ENCODE measurements around the gene RANBP2.

DNA sequence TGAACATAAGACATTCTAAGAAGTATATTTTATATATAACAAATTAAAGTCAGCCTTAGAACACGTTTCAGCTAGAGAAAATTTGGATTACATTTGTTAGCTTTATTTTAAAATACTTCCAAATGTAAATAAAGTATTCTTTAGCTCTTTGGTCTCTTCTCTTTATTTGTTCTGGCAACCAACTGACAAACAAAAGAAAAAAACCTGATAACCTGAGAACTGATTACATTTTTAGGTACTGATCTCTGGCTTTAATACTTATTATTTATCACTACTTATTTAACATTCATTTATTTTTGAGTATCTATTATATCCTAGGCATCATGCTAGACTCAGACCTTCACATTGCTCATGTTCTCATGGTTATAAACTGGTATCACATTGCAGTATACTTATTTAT, 85.8 kb downstream of the RANBP2 start:
- TF ChIP-seq ZC3H10 (CRISPR knock-in tag; IDR thresholded peaks at IDR 0.05) (no peak), BACH2 (CRISPR knock-in tag; IDR thresholded peaks at IDR 0.05; ENCODE audit: borderline replicate concordance) (no peak), RARB (CRISPR knock-in tag; IDR thresholded peaks at IDR 0.05) (no peak), POU6F1 (CRISPR knock-in tag; IDR thresholded peaks at IDR 0.05; ENCODE audit: borderline replicate concordance, low read depth) (no peak), PATZ1 (CRISPR knock-in tag; IDR thresholded peaks at IDR 0.05; ENCODE audit: borderline replicate concordance) (no peak), SNAI2 (CRISPR knock-in tag; IDR thresholded peaks at IDR 0.05) (no peak), ZFP30 (CRISPR knock-in tag; IDR thresholded peaks at IDR 0.05) (no peak), TOX (CRISPR knock-in tag; IDR thresholded peaks at IDR 0.05; ENCODE audit: borderline replicate concordance) (no peak), ZFP3 (CRISPR knock-in tag; IDR thresholded peaks at IDR 0.05) (no peak)
- TF ChIP-seq, protein P1, sequence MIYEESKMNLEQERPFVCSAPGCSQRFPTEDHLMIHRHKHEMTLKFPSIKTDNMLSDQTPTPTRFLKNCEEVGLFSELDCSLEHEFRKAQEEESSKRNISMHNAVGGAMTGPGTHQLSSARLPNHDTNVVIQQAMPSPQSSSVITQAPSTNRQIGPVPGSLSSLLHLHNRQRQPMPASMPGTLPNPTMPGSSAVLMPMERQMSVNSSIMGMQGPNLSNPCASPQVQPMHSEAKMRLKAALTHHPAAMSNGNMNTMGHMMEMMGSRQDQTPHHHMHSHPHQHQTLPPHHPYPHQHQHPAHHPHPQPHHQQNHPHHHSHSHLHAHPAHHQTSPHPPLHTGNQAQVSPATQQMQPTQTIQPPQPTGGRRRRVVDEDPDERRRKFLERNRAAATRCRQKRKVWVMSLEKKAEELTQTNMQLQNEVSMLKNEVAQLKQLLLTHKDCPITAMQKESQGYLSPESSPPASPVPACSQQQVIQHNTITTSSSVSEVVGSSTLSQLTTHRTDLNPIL (CRISPR knock-in tag; IDR thresholded peaks at IDR 0.05; ENCODE audit: low read depth), result no peak

Data from SK-N-SH treated with all-trans-retinoic acid at 6 μM for 48 hours (cell line).